ENCODE data around the gene GOLGA1.

The GOLGA1 gene

DNA sequence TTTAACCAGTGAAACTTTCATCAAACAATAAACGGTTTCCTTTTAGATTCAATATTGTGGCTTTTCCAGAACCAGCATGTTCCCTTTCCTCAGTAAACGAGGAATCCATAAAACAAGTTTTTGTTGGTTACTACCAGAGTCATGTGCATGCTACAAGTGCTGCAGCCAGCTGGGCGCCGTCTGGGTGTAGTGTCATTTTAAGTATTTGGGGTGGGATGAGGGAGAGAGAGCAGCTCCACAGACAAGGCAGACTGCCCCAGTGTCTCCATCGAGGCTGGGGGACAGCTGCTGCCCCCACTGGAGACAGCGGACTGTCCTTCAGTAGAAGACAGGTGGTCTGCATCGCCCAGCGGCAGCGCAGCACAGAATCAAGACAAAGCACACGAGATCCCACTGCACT is 61.7 kb downstream of the GOLGA1 start:
- H3K36me3 ChIP-seq (replicated peaks; ENCODE audit: insufficient read depth, low read length) = peaks cover 14% of the 10 kb centered on the region; the same call in 1 of the 2 replicates

DNA sequence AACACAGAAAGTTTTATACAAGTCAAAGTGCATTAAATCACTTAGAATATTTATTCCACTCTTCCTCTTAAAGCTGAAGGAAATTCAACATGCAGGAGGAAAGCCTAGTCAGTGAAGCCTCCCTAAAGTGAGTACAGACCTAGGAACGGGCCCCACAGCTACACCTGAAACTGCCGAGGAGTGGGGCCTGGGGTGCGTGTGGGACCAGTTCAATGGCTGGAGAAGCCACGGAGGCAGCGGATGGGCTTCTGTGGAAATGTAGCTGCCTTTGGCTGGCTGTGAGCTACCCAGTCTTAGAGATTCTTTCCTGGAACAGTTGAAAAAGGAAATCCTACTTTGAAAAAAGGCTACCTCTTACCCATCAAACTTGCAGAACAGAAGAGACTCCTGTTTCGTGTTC is 62.4 kb downstream of the GOLGA1 start:
- Histone ChIP-seq H3K9me2 (replicated peaks; ENCODE audit: insufficient read depth, low read length) (no peaks in the 10 kb centered on the region), H3K79me2 (ENCODE audit: low read length) (peaks cover 42% of the 10 kb centered on the region), H3K4me2 (ENCODE audit: low read depth, low read length) (no peak overlapping the region), H3K27me3 (replicated peaks; ENCODE audit: insufficient read depth, low read length) (no peaks in the 10 kb centered on the region), H3K4me1 (ENCODE audit: low read length) (peaks cover 1% of the 10 kb centered on the region; the same call in 1 of the 2 replicates), H4K20me1 (ENCODE audit: insufficient read depth, low read length) (peaks cover 23% of the 10 kb centered on the region; the same call in 1 of the 2 replicates), H2AFZ (ENCODE audit: low read length) (no peak overlapping the region), H3K27ac (ENCODE audit: low read length) (no peak overlapping the region), H3K9ac (ENCODE audit: low read length) (no peak overlapping the region), H3K36me3 (replicated peaks; ENCODE audit: insufficient read depth, low read length) (peaks cover 16% of the 10 kb centered on the region), H3K4me3 (ENCODE audit: low read length) (no peak overlapping the region), H3K9me3 (replicated peaks; ENCODE audit: insufficient read depth, low read length) (no peaks in the 10 kb centered on the region), H3F3A (ENCODE audit: insufficient read depth, low read length) (peaks cover 13% of the 10 kb centered on the region)
- TF ChIP-seq EZH2phosphoT487 (IDR thresholded peaks at IDR 0.05; ENCODE audit: low read length) (no peak), EZH2 (optimal IDR thresholded peaks at IDR 0.05; ENCODE audit: low read depth, low read length) (no peak)
- TF ChIP-seq, protein P1, sequence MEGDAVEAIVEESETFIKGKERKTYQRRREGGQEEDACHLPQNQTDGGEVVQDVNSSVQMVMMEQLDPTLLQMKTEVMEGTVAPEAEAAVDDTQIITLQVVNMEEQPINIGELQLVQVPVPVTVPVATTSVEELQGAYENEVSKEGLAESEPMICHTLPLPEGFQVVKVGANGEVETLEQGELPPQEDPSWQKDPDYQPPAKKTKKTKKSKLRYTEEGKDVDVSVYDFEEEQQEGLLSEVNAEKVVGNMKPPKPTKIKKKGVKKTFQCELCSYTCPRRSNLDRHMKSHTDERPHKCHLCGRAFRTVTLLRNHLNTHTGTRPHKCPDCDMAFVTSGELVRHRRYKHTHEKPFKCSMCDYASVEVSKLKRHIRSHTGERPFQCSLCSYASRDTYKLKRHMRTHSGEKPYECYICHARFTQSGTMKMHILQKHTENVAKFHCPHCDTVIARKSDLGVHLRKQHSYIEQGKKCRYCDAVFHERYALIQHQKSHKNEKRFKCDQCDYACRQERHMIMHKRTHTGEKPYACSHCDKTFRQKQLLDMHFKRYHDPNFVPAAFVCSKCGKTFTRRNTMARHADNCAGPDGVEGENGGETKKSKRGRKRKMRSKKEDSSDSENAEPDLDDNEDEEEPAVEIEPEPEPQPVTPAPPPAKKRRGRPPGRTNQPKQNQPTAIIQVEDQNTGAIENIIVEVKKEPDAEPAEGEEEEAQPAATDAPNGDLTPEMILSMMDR (IDR thresholded peaks at IDR 0.05; ENCODE audit: low read length) = no peak
- no peak for DNase-seq

More for the DNA sequence above, 61.7 kb downstream of the GOLGA1 start:
- Histone ChIP-seq H3K79me2 (ENCODE audit: low read length) (peaks cover 35% of the 10 kb centered on the region), H3K4me3 (ENCODE audit: low read length) (no peak overlapping the region), H4K20me1 (ENCODE audit: insufficient read depth, low read length) (peaks cover 16% of the 10 kb centered on the region; the same call in 1 of the 2 replicates), H3K9me2 (replicated peaks; ENCODE audit: insufficient read depth, low read length) (no peaks in the 10 kb centered on the region), H3K4me1 (ENCODE audit: low read length) (no peaks in the 10 kb centered on the region), H2AFZ (ENCODE audit: low read length) (no peak overlapping the region), H3K9ac (ENCODE audit: low read length) (no peak overlapping the region), H3K9me3 (replicated peaks; ENCODE audit: insufficient read depth, low read length) (no peaks in the 10 kb centered on the region), H3K27ac (ENCODE audit: low read length) (no peak overlapping the region), H3F3A (ENCODE audit: insufficient read depth, low read length) (peaks cover 13% of the 10 kb centered on the region), H3K27me3 (replicated peaks; ENCODE audit: insufficient read depth, low read length) (no peaks in the 10 kb centered on the region), H3K4me2 (ENCODE audit: low read depth, low read length) (no peak overlapping the region)
- TF ChIP-seq EZH2phosphoT487 (IDR thresholded peaks at IDR 0.05; ENCODE audit: low read length) = no peak
- TF ChIP-seq EZH2 (optimal IDR thresholded peaks at IDR 0.05; ENCODE audit: low read depth, low read length) = no peak
- TF ChIP-seq, protein P1 (IDR thresholded peaks at IDR 0.05; ENCODE audit: low read length) = no peak
- DNase-seq = no peak

DNA sequence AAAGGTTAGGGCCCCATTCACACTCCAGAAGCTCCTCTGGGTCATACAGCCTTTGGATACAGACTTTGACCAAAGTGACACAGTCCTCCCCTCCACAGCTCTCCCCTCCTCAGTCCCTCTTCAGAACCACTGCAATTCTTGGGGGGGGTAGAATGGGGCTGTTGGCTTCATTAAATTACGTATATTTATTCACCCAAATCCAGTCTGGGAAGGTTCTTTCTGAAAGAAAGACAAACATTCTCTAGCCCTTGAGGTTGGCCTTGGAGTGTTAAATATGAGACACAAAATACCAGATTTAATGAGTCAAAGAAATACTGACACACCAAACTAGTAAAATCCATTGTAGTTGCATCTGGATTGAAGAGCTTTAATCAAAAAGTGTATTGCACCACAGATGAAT is 62.9 kb downstream of the GOLGA1 start:
- TF ChIP-seq EZH2 (optimal IDR thresholded peaks at IDR 0.05; ENCODE audit: low read depth, low read length) = no peak
- TF ChIP-seq EZH2phosphoT487 (IDR thresholded peaks at IDR 0.05; ENCODE audit: low read length) = no peak
- TF ChIP-seq, protein P1 (IDR thresholded peaks at IDR 0.05; ENCODE audit: low read length) = no peak
- Histone ChIP-seq H3K9me2 (replicated peaks; ENCODE audit: insufficient read depth, low read length) (no peaks in the 10 kb centered on the region), H4K20me1 (ENCODE audit: insufficient read depth, low read length) (peaks cover 28% of the 10 kb centered on the region; the same call in 1 of the 2 replicates), H3K4me3 (ENCODE audit: low read length) (no peak overlapping the region), H3K27ac (ENCODE audit: low read length) (no peak overlapping the region), H3K9me3 (replicated peaks; ENCODE audit: insufficient read depth, low read length) (no peaks in the 10 kb centered on the region), H3K27me3 (replicated peaks; ENCODE audit: insufficient read depth, low read length) (no peaks in the 10 kb centered on the region), H3F3A (ENCODE audit: insufficient read depth, low read length) (peaks cover 13% of the 10 kb centered on the region), H3K79me2 (ENCODE audit: low read length) (peaks cover 47% of the 10 kb centered on the region), H3K9ac (ENCODE audit: low read length) (no peak overlapping the region), H3K4me1 (ENCODE audit: low read length) (peaks cover 6% of the 10 kb centered on the region), H2AFZ (ENCODE audit: low read length) (no peak overlapping the region), H3K36me3 (replicated peaks; ENCODE audit: insufficient read depth, low read length) (peaks cover 20% of the 10 kb centered on the region), H3K4me2 (ENCODE audit: low read depth, low read length) (no peak overlapping the region)
- no peak for DNase-seq
